Stomach (tissue), 4 donors: ENCODE data around the gene USP10.

Experiments
- POLR2A ChIP-seq, 4 donors: fragments of 450-650 bp; IDR thresholded peaks; one replicate each; pipeline ENCODE4 v1.6.1; 2016; ENCODE audit warnings: antibody characterized with exemption in 4 of 4, control low read depth in 2 of 4, mild to moderate bottlenecking in 1 of 4, moderate library complexity in 1 of 4
- TF ChIP-seq, protein P1 (sequence below), 7 experiments: fragments of 450-650 bp in 4 of 7; fragments of 200-600 bp in 3 of 7; sonication (generic) in 3 of 7; IDR thresholded peaks; one replicate each; pipeline ENCODE4 v1.5.1; 2016 to 2019; ENCODE audit warnings: antibody characterized with exemption in 7 of 7, control low read depth in 2 of 7, mild to moderate bottlenecking in 1 of 7

DNA sequence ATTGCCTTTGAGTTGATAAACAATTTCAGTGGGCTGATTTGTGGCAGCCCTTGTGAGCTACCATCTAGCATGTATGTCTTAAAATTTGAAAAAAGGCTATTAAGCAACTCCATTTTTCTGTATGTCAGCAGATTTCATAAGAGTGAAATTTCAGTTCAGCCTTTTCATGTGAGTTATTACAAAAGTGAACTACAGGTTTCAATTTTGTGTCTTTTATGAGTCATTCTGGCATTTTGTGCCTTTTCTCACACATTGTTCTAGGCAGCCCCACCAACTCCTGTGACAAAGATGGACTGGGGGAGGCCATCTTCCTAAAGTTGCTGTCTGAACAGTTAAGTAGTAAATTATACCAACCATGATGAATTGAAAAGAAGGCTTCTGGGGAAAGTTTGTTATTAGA, 52.1 kb downstream of the USP10 start:
- TF ChIP-seq, protein P1, sequence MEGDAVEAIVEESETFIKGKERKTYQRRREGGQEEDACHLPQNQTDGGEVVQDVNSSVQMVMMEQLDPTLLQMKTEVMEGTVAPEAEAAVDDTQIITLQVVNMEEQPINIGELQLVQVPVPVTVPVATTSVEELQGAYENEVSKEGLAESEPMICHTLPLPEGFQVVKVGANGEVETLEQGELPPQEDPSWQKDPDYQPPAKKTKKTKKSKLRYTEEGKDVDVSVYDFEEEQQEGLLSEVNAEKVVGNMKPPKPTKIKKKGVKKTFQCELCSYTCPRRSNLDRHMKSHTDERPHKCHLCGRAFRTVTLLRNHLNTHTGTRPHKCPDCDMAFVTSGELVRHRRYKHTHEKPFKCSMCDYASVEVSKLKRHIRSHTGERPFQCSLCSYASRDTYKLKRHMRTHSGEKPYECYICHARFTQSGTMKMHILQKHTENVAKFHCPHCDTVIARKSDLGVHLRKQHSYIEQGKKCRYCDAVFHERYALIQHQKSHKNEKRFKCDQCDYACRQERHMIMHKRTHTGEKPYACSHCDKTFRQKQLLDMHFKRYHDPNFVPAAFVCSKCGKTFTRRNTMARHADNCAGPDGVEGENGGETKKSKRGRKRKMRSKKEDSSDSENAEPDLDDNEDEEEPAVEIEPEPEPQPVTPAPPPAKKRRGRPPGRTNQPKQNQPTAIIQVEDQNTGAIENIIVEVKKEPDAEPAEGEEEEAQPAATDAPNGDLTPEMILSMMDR (IDR thresholded peaks at IDR 0.05) = no peak
- TF ChIP-seq POLR2A (IDR thresholded peaks at IDR 0.05) = no peak
